Middle frontal gyrus (tissue), 1 donor: ENCODE data around the gene NPAS3.
A peak's percentile ranks its signal among the peaks of the same experiment; 100 is the strongest.

Source experiments
- DNase-seq: peaks from one replicate; pipeline ENCODE4 v3.0.0-alpha.2; 2015; ENCODE audit warnings: low spot score; ENCODE audit errors: extremely low spot score

Gene NPAS3

DNA sequence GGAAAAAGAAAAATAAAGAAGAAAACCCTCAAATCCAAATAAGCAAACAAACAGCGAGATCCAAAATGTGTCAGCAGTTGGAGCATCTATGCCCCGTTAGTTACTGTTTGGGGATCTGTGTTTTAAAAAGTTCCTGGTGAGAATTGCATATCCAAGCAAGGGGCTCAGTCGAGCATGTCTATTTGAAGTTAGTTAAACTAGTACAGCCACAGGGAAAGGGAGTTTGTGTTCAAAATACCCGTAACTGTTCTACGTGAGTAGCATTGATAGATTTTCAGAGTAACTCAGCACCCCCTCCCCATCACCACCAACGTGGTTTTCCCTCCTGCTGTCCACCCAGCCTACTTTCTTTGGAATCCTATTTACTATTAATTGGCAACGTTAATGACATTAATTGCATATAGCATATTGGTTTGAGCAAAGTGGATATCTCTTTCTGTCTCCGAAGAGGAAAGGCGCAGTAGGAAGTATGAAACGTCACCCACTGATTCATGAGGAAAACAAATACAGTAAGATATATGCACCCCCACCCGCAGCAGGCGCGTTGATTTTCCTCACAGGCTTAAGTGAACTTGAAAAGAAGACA is 1.5 kb downstream of the NPAS3 start:
- no peak for DNase-seq

DNA sequence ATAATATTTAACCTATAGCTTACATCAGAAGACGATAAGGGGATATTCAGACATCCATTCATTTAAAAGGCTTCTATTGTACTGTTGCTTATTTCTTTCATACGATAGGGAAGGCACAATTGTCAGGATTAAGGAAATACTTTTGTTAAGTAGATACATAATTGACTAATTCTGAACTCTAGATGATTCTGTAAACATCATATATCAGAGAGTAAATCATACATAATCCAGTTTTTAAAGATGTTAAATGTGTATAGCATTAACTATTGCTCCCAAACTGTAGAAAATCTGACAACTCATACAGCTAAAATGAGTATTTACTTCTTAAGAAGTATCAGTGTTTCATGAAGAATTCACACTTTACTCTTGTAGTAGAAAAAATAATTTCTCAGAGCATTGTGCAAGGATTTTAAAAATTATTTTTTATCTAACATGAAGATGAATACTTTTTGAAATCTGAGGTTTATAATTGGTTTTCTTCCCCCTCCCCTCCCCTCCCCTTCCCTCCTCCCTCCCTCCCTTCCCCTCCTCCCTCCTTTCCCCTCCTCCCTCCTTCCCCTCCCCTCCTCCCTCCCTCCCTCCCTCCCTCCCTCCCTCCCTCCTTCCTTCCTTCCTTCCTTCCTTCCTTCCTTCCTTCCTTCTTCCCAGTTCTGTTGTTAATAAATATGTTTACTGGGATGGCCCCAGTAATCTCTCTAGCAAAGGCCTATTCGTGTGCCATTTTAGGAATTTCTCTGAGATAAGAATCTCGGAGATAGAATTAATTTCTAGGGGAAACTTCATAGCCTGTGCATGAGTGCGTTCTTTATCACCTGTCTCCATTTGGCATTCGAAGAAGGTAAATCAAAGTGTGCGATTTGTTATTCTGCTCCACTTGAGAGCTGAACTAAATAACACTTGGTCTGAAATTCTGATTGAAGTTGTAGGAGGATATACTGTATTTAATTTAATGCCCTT is 2.3 kb downstream of the NPAS3 start:
- no peak for DNase-seq

DNA sequence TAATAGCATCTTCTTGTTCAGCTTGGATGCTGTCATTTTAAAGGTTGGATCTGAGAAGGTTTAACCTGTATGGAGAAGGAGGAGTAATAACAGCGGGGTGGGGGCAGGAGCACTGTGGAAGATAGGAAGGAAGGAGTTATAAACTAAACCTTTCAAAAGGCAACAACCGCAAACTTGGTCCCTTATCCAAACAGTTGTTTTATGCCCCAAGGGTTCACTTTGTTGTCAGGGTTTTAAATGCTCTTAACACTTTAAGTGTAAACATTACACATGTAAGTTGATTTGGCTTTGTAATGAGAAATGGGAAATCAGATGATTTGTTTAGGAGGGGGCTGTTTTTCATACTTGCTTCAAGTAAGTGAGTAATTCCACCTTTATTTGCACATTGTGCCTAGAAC is 3.0 kb downstream of the NPAS3 start:
- no peak for DNase-seq

DNA sequence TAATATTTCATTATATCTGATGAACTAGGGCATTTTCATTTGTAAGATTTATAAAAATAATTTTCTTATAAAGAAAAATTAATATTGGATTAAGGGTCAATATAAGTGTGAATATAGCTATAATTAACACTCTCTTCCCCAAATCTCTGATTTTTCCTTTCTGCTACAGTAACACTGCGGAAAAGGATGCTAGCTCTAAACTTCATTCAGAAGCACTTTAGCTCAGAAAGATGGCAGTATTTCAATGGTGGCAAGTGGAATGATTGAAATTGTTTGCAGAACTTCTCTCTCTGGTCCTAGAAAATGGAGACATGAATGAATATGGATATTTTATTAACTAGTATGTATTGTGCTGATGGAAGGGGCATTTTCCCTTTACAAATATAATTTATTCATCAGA is 8.4 kb downstream of the NPAS3 start:
- no peak for DNase-seq

DNA sequence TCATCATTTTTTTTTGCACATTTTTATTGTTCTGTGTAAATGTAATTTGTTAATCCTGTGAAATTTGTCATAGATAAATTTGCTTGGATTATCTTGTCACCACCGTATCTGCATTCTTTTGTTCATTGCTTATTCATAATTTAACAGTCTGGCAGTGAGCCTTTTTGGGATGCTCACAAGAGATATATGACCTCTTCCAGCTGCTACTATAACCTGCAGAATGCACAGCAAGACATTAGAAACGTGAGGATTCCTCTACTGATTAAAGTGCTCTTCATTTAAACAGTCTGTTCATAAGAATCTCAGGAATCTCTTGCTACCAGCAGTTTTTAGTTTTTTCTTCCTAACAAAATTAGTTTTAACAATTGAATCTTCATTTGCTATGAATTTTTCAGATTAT is 9.1 kb downstream of the NPAS3 start:
- no peak for DNase-seq

DNA sequence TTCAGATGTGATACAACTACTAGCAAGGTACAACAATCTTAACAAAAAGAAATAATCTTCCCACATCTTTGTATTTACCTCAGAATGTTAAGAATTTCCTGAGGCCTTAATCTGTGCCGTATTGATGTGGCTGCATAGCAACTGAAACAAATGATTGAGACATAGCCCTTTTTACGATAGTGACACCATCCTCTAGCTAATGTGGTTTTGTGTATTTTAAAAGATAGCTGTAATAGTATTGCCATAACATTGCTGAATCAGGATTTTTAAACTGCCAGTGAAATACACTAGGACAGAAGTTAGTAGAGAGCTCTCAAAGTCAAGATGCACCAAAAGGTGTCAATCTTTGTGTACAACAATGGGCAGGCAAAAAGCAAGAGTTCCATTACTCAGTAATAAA is 11.9 kb downstream of the NPAS3 start:
- DNase-seq = no peak

DNA sequence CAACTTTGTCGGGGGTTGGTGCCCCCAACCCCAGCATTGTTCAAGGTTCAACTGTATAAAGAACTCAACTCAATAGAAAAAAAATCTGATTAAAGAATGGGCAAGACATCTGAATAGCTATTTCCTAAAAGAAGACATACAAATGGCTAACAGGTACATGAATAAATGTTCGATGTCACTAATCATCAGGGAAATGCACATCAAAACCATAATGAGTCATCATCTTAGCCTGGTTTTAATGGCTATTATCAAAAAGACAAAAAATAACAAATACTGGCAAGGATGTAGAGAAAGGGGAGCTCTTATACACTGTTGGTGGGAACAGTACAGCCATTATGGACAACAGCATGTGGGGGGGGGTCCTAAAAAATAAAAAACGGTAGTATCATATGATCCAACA is 28.7 kb downstream of the NPAS3 start:
- no peak for DNase-seq

DNA sequence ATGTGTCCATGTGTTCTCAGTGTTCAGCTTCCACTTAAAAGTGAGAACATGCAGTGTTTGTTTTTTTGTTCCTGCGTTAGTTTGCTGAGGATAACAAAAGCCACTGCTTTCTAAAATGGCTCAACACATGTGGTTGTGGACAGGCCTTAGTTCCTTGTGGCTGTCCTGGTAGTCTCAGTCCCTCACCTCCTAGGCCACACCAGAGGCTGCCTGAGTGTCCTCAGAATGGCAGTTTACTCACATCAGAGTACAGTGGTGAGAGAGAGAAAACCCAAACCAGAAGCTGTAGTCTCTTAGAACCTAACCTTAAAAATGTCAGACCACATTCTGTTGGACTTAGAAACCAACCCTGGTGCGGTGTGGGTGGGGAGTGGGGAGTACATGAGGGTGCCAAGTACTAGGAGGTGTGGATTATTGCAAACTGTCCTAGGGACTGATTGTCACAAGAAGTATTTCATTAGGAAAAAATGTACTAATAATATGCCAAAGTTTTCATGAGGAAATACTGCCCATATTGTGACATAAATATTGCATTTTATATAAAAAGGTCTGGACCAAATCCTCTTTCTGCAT is 30.4 kb downstream of the NPAS3 start:
- DNase-seq = no peak

DNA sequence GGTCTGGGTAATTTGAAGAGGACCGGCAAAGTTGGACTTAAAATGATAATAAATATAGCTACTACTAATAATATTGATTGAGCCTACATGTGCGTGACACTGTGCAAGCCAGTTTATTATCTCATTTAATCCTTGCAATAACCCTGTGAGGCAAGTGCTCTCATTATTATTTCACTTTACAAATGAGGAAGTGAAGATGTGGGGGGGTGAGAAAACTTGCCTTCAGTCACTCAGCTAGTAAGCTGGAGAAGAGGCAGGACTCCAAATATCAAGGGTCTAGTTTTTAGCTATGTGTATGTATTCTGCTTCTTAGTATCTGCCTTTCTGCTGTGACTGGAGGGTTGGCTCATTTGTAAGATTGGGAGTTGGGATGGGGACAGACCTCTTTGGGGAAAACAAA is 39.2 kb downstream of the NPAS3 start:
- DNase-seq = no peak

DNA sequence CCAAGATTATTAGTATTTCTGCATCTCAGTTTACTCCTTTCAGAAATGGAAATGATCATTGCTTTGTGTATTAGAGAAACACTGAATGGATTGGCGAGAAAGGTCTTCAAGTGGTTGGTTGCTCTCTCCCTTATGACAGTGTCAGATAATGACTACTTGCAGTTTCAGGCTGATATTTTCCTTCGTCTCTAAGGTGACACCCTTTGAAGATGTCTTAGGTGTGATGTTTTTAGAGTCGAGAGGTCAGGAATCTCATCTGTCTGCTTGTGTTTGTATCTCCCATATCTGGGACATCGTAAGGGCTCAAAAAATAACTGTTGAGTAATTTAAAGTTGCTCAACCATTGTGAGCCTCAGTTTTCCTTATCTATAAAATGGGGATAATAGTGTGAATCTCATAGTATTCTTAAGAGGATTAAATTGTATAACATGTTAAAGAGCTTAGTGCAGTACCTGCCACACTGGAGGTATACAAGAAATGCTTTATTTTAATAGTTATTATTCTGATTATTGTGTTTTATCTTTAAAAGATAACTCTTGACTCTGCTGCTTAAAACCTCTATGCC is 40.1 kb downstream of the NPAS3 start:
- DNase-seq = no peak

DNA sequence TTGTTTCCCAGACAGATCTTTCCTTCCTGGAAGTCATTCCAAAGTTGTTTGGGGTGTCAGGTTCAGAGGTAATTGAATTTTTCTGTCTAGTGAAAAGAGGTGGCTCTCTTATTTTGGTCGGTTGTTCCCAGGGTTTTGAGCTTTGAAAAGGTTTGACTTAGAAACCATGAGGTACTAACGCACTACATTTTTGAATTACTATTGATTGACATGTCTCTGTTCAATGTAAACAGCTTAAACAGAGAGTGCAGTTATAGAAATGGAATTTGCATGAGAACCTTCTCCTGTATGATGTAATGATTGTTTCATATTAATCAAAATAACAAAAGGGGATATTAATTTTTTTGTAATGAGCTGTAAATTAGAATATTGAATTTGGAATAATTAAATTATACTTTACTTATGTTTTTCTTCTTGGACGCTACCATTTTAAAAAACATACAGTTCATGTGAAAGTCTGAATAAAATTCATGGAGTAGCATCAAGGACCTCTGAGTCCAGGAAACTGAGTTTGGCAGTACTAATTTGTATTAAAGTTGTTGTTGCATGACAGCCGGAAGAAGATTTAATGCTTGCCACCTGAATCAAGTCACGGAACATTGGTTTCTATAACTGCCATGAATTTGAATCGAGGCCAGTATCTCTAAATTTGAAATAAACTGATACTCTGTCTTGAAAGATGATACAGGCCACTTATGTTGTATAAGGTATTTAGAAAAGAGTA is 41.7 kb downstream of the NPAS3 start:
- DNase-seq = no peak

DNA sequence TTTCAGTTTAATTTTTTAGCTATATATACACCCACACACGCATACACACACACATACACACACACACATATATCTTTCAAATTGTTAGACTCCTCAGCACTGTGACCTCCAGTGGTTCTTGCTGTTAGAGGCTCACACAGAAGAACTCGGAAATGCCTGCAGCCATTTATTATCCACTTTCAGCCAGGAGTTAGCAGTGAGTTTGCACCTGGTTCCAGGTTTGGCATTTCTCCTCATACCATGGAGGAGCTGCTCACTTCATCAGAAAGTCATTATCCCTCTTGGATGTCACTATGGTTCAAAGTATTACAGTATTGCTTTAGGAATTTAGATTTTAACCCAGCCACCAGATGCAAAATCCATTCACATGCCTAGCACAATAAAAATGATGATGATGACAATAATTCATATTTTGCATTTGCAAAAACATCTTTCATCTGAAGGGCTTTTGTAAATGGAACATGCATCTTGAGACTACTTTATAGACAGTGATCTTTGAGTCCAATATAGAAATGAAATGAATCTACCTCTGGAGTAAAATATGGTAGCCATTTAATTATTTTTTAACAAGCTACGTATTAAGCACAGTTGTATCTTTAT is 42.3 kb downstream of the NPAS3 start:
- DNase-seq = no peak

DNA sequence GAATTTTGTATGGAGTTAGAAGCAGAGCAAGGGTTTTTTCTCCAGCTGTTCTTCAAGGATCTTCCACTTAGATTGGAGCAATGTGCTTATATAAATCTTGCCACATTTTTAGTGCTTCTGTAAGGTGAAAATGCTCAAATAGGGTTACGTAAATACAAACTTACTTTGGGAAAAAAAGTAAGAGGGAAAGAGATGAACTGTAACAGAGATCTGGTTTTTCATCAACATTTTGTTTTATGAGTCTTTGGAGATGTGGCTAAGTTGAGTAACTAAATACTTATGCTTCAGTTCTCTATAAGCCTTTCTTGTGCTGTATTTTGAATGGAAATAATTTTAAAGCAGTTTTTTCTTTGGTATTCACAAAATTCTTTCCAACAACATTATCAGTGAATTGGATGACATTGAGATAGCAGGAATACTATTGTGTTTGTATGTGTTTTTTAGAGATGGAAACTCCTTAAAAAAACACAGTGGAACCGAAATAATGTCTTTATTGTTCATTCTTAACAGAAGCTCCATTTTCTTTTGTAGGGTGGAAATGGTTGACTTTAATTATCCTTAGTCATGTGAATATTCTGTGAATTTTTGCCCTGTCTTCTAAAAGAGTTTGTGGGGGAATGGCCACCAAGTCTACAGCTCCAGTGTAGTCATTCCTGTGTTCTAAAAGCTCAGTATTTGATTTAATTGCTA is 45.7 kb downstream of the NPAS3 start:
- DNase-seq = no peak

DNA sequence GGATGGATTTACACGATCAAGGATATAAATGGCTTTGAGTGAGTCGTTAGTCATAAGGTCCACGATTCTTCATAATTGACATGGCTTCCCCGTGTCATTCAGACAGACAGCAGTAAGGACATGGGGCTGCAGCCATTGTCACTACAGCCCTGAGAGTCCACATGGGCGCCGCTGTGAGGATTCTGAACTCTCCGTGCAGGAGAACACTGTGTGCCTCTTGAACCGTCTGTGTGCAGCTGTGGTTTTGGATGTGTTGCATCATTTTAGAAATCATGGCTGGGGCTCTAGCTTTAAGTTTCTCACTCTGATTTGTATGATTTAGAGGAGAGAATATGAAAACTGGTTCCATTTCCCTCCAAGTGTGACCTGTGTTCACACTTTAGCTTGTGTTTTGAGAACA is 47.2 kb downstream of the NPAS3 start:
- no peak for DNase-seq

DNA sequence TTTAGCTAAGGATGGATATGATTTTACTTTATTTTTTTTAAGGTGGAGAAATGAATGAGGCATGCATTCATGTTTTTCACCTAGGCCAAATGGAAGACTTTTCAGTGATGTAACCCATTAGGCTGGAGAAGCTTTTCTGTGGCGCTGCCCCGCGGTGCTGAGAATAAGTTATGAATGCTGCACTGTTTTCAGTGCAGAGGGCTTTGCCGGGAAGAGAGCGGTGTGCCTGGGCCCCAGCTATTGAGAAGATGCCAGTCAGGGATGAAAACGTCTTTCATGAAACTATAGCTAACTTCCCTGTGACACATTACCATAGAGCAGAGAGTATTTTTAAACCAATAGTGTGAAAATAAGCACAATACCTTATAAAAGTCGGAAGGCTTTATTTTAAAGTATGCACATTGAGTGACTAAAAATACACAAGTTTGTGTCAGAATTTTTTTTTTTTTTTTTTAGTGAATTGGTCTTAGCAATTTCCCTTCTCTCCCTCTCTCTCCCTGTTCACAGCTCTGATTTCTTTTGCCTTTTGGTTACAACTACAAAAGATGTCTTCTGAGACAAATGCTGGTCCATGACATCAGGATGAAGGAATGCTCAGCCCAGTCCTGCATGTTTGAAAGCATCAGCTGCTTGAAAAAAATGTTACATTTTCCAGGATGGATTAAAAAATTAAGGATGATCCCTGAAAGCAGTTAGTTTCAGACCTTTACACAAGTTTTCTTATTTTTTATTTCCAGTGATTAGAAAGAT is 48.3 kb downstream of the NPAS3 start:
- DNase-seq = peak; percentile 53

DNA sequence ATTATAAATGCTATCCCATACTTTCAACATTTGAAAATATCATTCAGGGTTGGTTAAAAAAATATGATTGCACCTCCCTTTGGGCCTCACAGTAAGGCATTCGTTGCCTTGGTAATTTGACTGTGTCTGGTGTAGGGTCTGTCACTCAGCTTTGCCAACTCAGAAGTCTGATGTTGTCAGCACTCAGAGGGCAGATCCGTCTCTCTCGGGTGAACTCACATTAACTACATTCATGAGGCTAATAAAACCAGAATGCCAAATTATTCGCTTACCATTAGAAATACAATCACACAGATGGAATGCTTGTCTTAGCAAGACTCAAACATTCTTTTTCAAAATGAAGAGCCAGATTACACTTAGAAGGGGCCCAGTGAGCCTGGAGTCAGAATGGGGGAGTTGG is 53.0 kb downstream of the NPAS3 start:
- no peak for DNase-seq

DNA sequence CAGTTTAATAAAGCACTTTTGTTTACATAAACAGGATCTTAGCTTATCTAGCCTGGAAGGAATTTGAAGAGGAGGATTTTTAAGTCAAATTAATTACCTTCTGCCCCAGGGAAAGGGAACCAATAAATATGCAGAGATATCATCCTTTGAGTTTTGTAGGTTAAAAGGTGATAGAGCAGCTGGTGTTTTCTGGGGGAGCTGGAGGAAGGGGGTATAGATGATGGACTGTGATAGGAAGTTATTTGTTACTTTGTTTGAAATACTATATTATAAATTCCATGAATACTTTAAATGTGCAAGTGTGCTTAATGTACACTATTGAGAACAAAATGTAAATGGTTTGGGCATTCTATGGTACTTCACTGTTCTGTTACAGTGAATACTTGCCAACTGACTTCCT is 55.2 kb downstream of the NPAS3 start:
- no peak for DNase-seq

DNA sequence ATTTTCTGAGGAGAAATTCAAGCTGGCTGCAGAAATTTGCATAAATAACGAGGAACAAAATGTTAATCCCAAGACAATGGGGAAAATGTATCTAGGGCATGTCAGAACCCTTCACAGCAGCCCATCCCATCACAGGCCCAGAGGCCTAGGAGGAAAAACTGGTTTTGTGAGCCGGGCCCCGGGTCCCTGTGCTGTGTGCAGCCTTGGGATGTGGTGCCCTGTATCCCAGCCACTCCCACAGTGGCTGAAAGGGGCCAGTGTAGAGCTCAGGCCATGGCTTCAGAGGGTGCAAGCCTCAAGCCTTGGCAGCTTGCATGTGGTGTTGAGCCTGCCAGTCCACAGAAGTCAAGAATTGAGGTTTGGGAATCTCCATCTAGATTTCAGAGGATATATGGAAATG is 57.7 kb downstream of the NPAS3 start:
- no peak for DNase-seq

DNA sequence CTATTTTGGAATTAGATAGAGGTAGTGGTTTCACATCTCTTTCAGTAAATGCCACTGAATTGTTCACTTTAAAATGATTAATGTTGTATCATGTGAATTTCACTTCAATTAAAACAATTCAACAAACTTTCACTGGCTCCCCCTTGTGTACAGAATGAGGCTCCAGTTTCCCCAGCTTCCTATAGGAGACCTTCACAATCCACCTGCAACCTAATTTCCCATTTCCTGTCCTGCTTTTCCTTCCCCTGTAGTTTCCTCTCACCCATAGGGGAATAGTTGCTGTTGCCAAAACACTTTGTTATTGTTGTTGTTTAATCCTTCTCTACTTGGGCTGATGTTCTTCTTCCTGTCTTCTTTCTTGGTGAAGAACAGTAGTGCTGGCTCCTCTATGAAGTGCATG is 59.8 kb downstream of the NPAS3 start:
- no peak for DNase-seq

DNA sequence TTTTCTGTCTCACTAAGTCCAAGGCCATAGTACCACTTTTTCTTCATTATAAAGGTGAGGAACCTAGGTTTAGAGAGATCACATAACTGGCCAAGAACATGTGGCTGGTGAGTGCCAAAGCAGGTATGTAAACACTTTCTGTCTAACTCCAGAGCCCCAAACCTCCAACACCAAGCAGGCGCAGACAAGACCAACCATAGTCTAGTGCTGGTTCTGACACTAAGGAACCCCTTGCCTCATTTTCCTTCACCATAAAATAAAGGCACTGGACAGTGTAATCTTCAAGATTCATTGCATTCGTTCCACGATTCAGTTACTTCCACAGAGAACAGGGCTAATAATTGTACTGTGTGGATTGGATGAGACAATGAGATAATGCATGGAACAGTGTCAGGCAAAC is 71.0 kb downstream of the NPAS3 start:
- DNase-seq = no peak
